Heart left ventricle (tissue), 16 donors: ENCODE data around the gene FRK. TPM values are rescaled to one million over a fixed set of nuclear protein-coding genes. Genes with fewer than 3 reads are reported as not detected.

ENCODE experiments used
- ATAC-seq, 4 donors: fragments of 200-7000 bp; cut with Tn5 transposase; one replicate each; pipeline ENCODE4 v1.9.1; 2020 to 2022; ENCODE audit warnings: moderate library complexity in 4 of 4, mild to moderate bottlenecking in 3 of 4, moderate number of reproducible peaks in 1 of 4
- DNase-seq, 5 donors: peaks; one replicate each; pipeline ENCODE4 v3.0.0-alpha.2; 2020
- H3K27ac ChIP-seq, 12 donors: fragments of 200-600 bp; sonication (generic) in 4 of 12; one replicate each; pipeline versions ENCODE4 v1.5.0 to v1.8.0; 2016 to 2022; ENCODE audit warnings: mild to moderate bottlenecking in 2 of 12
- H3K27me3 ChIP-seq, 9 donors: fragments of 200-600 bp; sonication (generic) in 2 of 9; one replicate each; pipeline versions ENCODE4 v1.5.1 to v1.8.0; 2016 to 2022; ENCODE audit warnings: mild to moderate bottlenecking in 3 of 9
- H3K36me3 ChIP-seq, 9 donors: fragments of 200-600 bp; sonication (generic) in 2 of 9; one replicate each; pipeline versions ENCODE4 v1.5.0 to v1.8.0; 2018 to 2022; ENCODE audit warnings: mild to moderate bottlenecking in 2 of 9
- H3K4me1 ChIP-seq, 12 donors: fragments of 200-600 bp; sonication (generic) in 4 of 12; one replicate each; pipeline versions ENCODE4 v1.5.0 to v1.8.0; 2016 to 2022; ENCODE audit warnings: mild to moderate bottlenecking in 3 of 12
- H3K4me3 ChIP-seq, 12 donors: fragments of 200-600 bp; sonication (generic) in 4 of 12; one replicate each; pipeline versions ENCODE4 v1.5.0 to v1.8.0; 2017 to 2022; ENCODE audit warnings: mild to moderate bottlenecking in 9 of 12, moderate library complexity in 4 of 12
- H3K9me3 ChIP-seq, 12 donors: fragments of 200-600 bp; sonication (generic) in 4 of 12; one replicate each; pipeline versions ENCODE4 v1.5.0 to v1.8.0; 2016 to 2022; ENCODE audit warnings: mild to moderate bottlenecking in 1 of 12
- CTCF ChIP-seq, 12 donors: fragments of 200-600 bp; sonication (generic) in 4 of 12; IDR thresholded peaks; one replicate each; pipeline versions ENCODE4 v1.5.0 to v1.8.0; 2018 to 2022; ENCODE audit warnings: antibody characterized with exemption in 12 of 12, mild to moderate bottlenecking in 5 of 12
- POLR2A ChIP-seq, 2 donors: fragments of 450-650 bp; IDR thresholded peaks; one replicate each; pipeline ENCODE4 v1.6.1; 2017; ENCODE audit warnings: antibody characterized with exemption in 2 of 2, mild to moderate bottlenecking in 2 of 2, moderate library complexity in 2 of 2
- WGBS, 4 donors: extraction: QIAGEN DNeasy Blood & Tissue Kit in 2 of 4; methylation state at CpG; one replicate each; pipeline versions ENCODE4 v1.1.5 to v1.1.7; 2013 to 2018; 5-methylcytosine and 5-hydroxymethylcytosine counted together
- intact Hi-C, 10 donors: fragments of 100-400 bp; cut with DNase I; formaldehyde crosslinking; loops; one replicate each; pipeline versions ENCODE4 v1.11.1 to v1.14.2; 2022
- polyA plus RNA-seq, 2 donors: library from polyadenylated mRNA; stranded (reverse); fragments of 200-250 nt; gene quantifications; one replicate each; pipeline ENCODE4 v1.2.3, GENCODE V29; 2013
- total RNA-seq, 9 donors: library from RNA; depleted of rRNA in 2 of 9; stranded (reverse); fragments of >200 nt in 2 of 9; fragmentation: NEBNext Ultra II Directional in 3 of 9; extraction: Animal tissue kit (Norgen Biotek cat#: 25700) in 3 of 9; gene quantifications; one replicate each; pipeline versions ENCODE4 v1.1.0 to v1.2.4, GENCODE V29; 2016 to 2023
- donor health status: ischemic (EF 13 %, LVEDD 7.1; RV severe dilation, severe dysfunction).
- donor health status: healthy with polysubstance abuse.
- donor health status: DM: no; HTN: yes; CAD: no.
- donor health status: DM: no; HTN: no; CAD: no.
- donor health status: ischemic (EF 25% LVEDD 6.9; RV normal size, moderate dysfunction).
- donor health status: ischemic (EF 25% LVEDD 5.7; RV mildly dilated, moderate dysfunction).
- donor health status: healthy.
- donor health status: DM: yes; HTN: yes; CAD: no.
- donor health status: ischemic (EF 35%, LVEDD 5.7; RV mildly dilated, moderate dysfunction).
- donor health status: nonischemic (EF 11% LVEDD 7.7; RV severe dilation, severe dysfunction).
- donor health status: DM: yes; HTN: yes; CAD: no.
- donor health status: PGD.
- donor health status: ischemic (EF 29% LVEDD 5.4; RV normal size, mild dysfunction).
- donor health status: nonischemic (EF 23%, LVEDD 6.1; RV moderate dilation, normal function).

FRK gene
- total and polyA plus RNA-seq, 11 donors, result 1.4 to 10.8 (median 6.3) TPM

GRCh38 chr6:116019428-116019827 is 41.3 kb downstream of the FRK start:
- no peak for ATAC-seq
- DNase-seq, result no peak
- no peaks in the 10 kb centered on the region for H3K27me3 ChIP-seq
- TF ChIP-seq CTCF (IDR thresholded peaks at IDR 0.05) (no peak), POLR2A (IDR thresholded peaks at IDR 0.05) (no peak)
- WGBS, 4 donors, result 64 to 76% (median 73%) methylated on average over 2 of the region's 2 CpGs
- intact Hi-C loops, result no loop called here
- H3K4me1 ChIP-seq, result peaks cover 0 to 46% (median 22%) of the 10 kb centered on the region in 12 donors
- H3K27ac ChIP-seq, result no peak overlapping the region
- H3K4me3 ChIP-seq, result no peak overlapping the region
- no peaks in the 10 kb centered on the region for H3K9me3 ChIP-seq
- H3K36me3 ChIP-seq, result no peaks in the 10 kb centered on the region

- no peak for TF ChIP-seq POLR2A (IDR thresholded peaks at IDR 0.05)
- no peak for TF ChIP-seq CTCF (IDR thresholded peaks at IDR 0.05)
- WGBS, 4 donors, result 18 to 47% (median 35%) methylated on average over 1 of the region's 1 CpG
- Histone ChIP-seq H3K27ac (no peak overlapping the region), H3K4me3 (no peak overlapping the region), H3K9me3 (no peaks in the 10 kb centered on the region), H3K27me3 (no peaks in the 10 kb centered on the region), H3K4me1 (peaks cover 0 to 46% (median 22%) of the 10 kb centered on the region in 12 donors), H3K36me3 (no peaks in the 10 kb centered on the region)
- intact Hi-C loops, result no loop called here
- no peak for DNase-seq
- no peak for ATAC-seq
These were observed 41.7 kb downstream of the FRK start for GRCh38 chr6:116018976-116019375.

- Histone ChIP-seq H3K4me1 (peaks cover 0 to 55% (median 22%) of the 10 kb centered on the region in 12 donors), H3K9me3 (no peaks in the 10 kb centered on the region), H3K36me3 (no peaks in the 10 kb centered on the region), H3K27me3 (no peaks in the 10 kb centered on the region), H3K27ac (peak overlapping the region in 3 of 12 donors; percentile 4 to 7 (median 5)), H3K4me3 (no peak overlapping the region)
- intact Hi-C loops, result no loop called here
- 41 to 49% (median 44%) methylated on average over 2 of the region's 2 CpGs for WGBS, 4 donors
- ATAC-seq (peak in 1 of 4 donors; percentile 20), DNase-seq (no peak)
- TF ChIP-seq CTCF (IDR thresholded peaks at IDR 0.05) (no peak), POLR2A (IDR thresholded peaks at IDR 0.05) (no peak)
These were observed 43.0 kb downstream of the FRK start for GRCh38 chr6:116017546-116018295.

GRCh38 chr6:116016846-116017545 is 43.7 kb downstream of the FRK start:
- peaks cover 0 to 62% (median 23%) of the 10 kb centered on the region in 12 donors for H3K4me1 ChIP-seq
- intact Hi-C loops, result no loop called here
- peak overlapping the region in 4 of 12 donors; percentile 5 to 32 (median 12) for H3K27ac ChIP-seq
- ATAC-seq (peak; percentile 44 to 65 (median 54)), DNase-seq (no peak)
- peak overlapping the region in 1 of 12 donors; percentile 11 for H3K4me3 ChIP-seq
- H3K9me3 ChIP-seq, result no peaks in the 10 kb centered on the region
- H3K36me3 ChIP-seq, result no peaks in the 10 kb centered on the region
- TF ChIP-seq CTCF (IDR thresholded peaks at IDR 0.05), result no peak
- no peak for TF ChIP-seq POLR2A (IDR thresholded peaks at IDR 0.05)
- H3K27me3 ChIP-seq, result no peaks in the 10 kb centered on the region
- WGBS, 4 donors, result 14 to 35% (median 24%) methylated on average over 4 of the region's 4 CpGs
